IMR-90 (cell line): Measurements from ENCODE around the gene SLC25A33. TPM values are rescaled to one million over a fixed set of nuclear protein-coding genes. Genes with fewer than 3 reads are reported as not detected.

Experiments
- ATAC-seq: fragments of 200-7000 bp; cut with Tn5 transposase; 2 replicates; pipeline ENCODE4 v1.9.1; 2020; ENCODE audit warnings: low read depth, mild to moderate bottlenecking, moderate library complexity
- BruUV-seq: library from RNA; stranded (reverse); fragments of 400-500 nt; replicated peaks from 2 replicates; lab custom pipeline; 2021; lab: Mats Ljungman, UMichigan
- CTCF ChIA-PET: fragments of 300-600 bp; formaldehyde crosslinking; extraction: SDS; loops from one replicate; lab custom pipeline; 2021; ENCODE audit warnings: antibody characterized with exemption; lab: Yijun Ruan, JAX
- POLR2A ChIA-PET: fragments of 300-600 bp; sonication (Branson Sonifier 250); formaldehyde crosslinking; loops from one replicate; lab custom pipeline; 2022; ENCODE audit warnings: antibody characterized with exemption; ENCODE audit not compliant: unreplicated experiment; lab: Charles Lee
- DNase-seq: peaks from one replicate; pipeline ENCODE4 v3.0.0; 2013
- H2AFZ ChIP-seq: replicated peaks from 2 replicates; pipeline ENCODE3; 2013; ENCODE audit warnings: low read length, mild to moderate bottlenecking; ENCODE audit not compliant: poor library complexity
- H2AK5ac ChIP-seq: 2 replicates; pipeline ENCODE4 v1.6.1; 2013; ENCODE audit warnings: low read depth, low read length, inconsistent platforms
- H2AK9ac ChIP-seq: replicated peaks from 2 replicates; pipeline ENCODE3; 2013; ENCODE audit warnings: mild to moderate bottlenecking, low read depth, low read length, moderate library complexity; ENCODE audit not compliant: poor library complexity
- H2BK120ac ChIP-seq: 2 replicates; pipeline ENCODE4 v1.6.1; 2013; ENCODE audit warnings: low read depth, low read length, inconsistent platforms
- H2BK15ac ChIP-seq: 3 replicates; pipeline ENCODE4 v1.6.1; 2013; ENCODE audit warnings: low read depth, low read length, inconsistent platforms
- H2BK20ac ChIP-seq: 2 replicates; pipeline ENCODE4 v1.6.1; 2013; ENCODE audit warnings: low read depth, mild to moderate bottlenecking, inconsistent platforms, low read length, moderate library complexity
- H2BK5ac ChIP-seq: 2 replicates; pipeline ENCODE4 v1.6.1; 2013; ENCODE audit warnings: mild to moderate bottlenecking, low read depth, low read length, inconsistent platforms; ENCODE audit not compliant: poor library complexity, severe bottlenecking
- H3K14ac ChIP-seq: replicated peaks from 2 replicates; pipeline ENCODE4 v1.6.1; 2013; ENCODE audit warnings: low read depth, low read length, inconsistent platforms
- H3K18ac ChIP-seq: 2 replicates; pipeline ENCODE4 v1.6.1; 2013; ENCODE audit warnings: low read depth, low read length, control low read depth
- H3K23ac ChIP-seq: 2 replicates; pipeline ENCODE4 v1.6.1; 2013; ENCODE audit warnings: low read depth, low read length, inconsistent platforms
- H3K27ac ChIP-seq: 2 replicates; pipeline ENCODE4 v1.5.1; 2013; ENCODE audit warnings: mild to moderate bottlenecking, control low read depth, low read length; ENCODE audit not compliant: insufficient read depth
- H3K27me3 ChIP-seq: 2 replicates; pipeline ENCODE4 v1.6.1; 2013; ENCODE audit warnings: low read length; ENCODE audit not compliant: control insufficient read depth, insufficient read depth
- H3K36me3 ChIP-seq: 2 replicates; pipeline ENCODE4 v1.6.1; 2013; ENCODE audit warnings: low read length, mixed read lengths; ENCODE audit not compliant: control insufficient read depth, insufficient read depth
- H3K4ac ChIP-seq: 2 replicates; pipeline ENCODE4 v1.6.1; 2013; ENCODE audit warnings: low read depth, low read length, inconsistent platforms
- H3K4me1 ChIP-seq: 2 replicates; pipeline ENCODE4 v1.6.1; 2013; ENCODE audit warnings: low read length, mixed read lengths; ENCODE audit not compliant: control insufficient read depth, insufficient read depth
- H3K4me2 ChIP-seq: 2 replicates; pipeline ENCODE4 v1.6.1; 2013; ENCODE audit warnings: low read depth, mild to moderate bottlenecking, control low read depth, low read length, moderate library complexity
- H3K4me3 ChIP-seq: 2 replicates; pipeline ENCODE4 v1.5.1; 2013; ENCODE audit warnings: low read depth, mild to moderate bottlenecking, control low read depth, low read length, moderate library complexity; ENCODE audit not compliant: insufficient read depth
- H3K56ac ChIP-seq: 2 replicates; pipeline ENCODE4 v1.6.1; 2013; ENCODE audit warnings: low read length, inconsistent platforms; ENCODE audit not compliant: insufficient read depth; ENCODE audit errors: extremely low read depth
- H3K79me1 ChIP-seq, 2 experiments: 2 replicates each; pipeline ENCODE4 v1.6.1; 2013; ENCODE audit warnings: low read length in 2 of 2, inconsistent platforms in 1 of 2, low read depth in 1 of 2
- H3K9ac ChIP-seq: 2 replicates; pipeline ENCODE4 v1.6.1; 2013; ENCODE audit warnings: low read depth, low read length, control low read depth
- H3K9me1 ChIP-seq: 2 replicates; pipeline ENCODE4 v1.6.1; 2013; ENCODE audit warnings: low read length, inconsistent platforms; ENCODE audit not compliant: insufficient read depth
- H3K9me3 ChIP-seq: 2 replicates; pipeline ENCODE4 v1.6.1; 2013; ENCODE audit warnings: low read length; ENCODE audit not compliant: control insufficient read depth, insufficient read depth
- H4K20me1 ChIP-seq: 2 replicates; pipeline ENCODE4 v1.6.1; 2013; ENCODE audit warnings: low read length, inconsistent platforms; ENCODE audit not compliant: insufficient read depth
- H4K5ac ChIP-seq: 2 replicates; pipeline ENCODE4 v1.6.1; 2013; ENCODE audit warnings: mild to moderate bottlenecking, low read depth, low read length, control low read depth
- H4K8ac ChIP-seq, 2 experiments: 2 replicates each; pipeline ENCODE4 v1.6.1; 2013; ENCODE audit warnings: low read depth in 2 of 2, low read length in 2 of 2, control low read depth in 1 of 2, inconsistent platforms in 1 of 2
- H4K91ac ChIP-seq: 2 replicates; pipeline ENCODE4 v1.6.1; 2013; ENCODE audit warnings: low read depth, low read length, inconsistent platforms; ENCODE audit not compliant: insufficient read depth
- CEBPB ChIP-seq: IDR thresholded peaks from 2 replicates; pipeline ENCODE4 v1.6.1; 2012; ENCODE audit warnings: low read depth, low read length, improper control_type of control experiment
- WGBS, 2 experiments: methylation state at CpG; one replicate each; pipeline versions ENCODE4 v1.1.5 to v1.1.7; 2013; ENCODE audit warnings: missing lambda C conversion rate in 2 of 2; ENCODE audit not compliant: insufficient read length in 1 of 2; ENCODE audit errors: extremely low coverage in 2 of 2; 5-methylcytosine and 5-hydroxymethylcytosine counted together
- dilution Hi-C: fragments of 300-500 bp; cut with HindIII; formaldehyde crosslinking; loops from one replicate; pipeline ENCODE4 v1.14.3; 2018; ENCODE audit warnings: low sequenced_read_pairs; ENCODE audit not compliant: unreplicated experiment
- in situ Hi-C: fragments of 300-500 bp; cut with MboI; formaldehyde crosslinking; loops from 3 replicates; pipeline ENCODE4 v1.14.3; 2019; ENCODE audit warnings: low sequenced_read_pairs, inconsistent platforms, mixed read lengths
- intact Hi-C: fragments of 100-400 bp; cut with micrococcal nuclease; formaldehyde crosslinking; loops from 2 replicates; pipeline ENCODE4 v1.10.0; 2022
- polyA plus RNA-seq, 3 experiments: library from polyadenylated mRNA; depleted of rRNA; stranded (reverse); fragments of >200 nt; gene quantifications; 2 replicates each; pipeline ENCODE4 v1.2.3, GENCODE V29; 2012; ENCODE audit warnings: low replicate concordance in 1 of 3
- total RNA-seq: library from RNA; depleted of rRNA; stranded (reverse); fragments of >200 nt; gene quantifications from 2 replicates; pipeline ENCODE4 v1.2.3, GENCODE V29; 2012
- TF ChIP-seq, protein P1 (sequence below): fragments of 150-350 bp; IDR thresholded peaks from 2 replicates; pipeline ENCODE4 v1.6.1; 2017; ENCODE audit warnings: mild to moderate bottlenecking, antibody characterized with exemption, low read length, low read depth

The SLC25A33 gene
- total and polyA plus RNA-seq, 2 of the 4 experiments (the other 2 are of a cell fraction): 2.5 to 3.0 TPM

DNA sequence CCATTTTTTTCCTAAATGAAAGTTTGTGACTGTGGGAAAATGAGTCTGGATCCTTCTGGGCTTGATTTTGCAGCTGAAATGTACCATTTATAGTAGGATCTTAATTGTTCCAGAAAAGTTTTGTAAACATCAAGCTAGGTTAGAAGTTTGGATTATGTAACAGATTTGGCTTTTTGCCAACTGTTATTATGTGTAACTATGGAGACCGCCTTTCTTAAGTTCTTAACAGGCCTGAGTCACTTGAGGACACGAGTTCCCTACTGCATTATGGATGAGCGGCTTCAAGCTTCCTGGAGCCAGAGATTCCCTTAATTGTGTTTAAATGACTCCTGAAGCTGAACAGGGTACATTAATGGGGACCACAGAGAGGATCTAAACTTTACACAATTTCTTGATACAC lies 22.2 kb downstream of the SLC25A33 start:
- POLR2A ChIA-PET: no interaction called here
- H3K56ac ChIP-seq: no peak overlapping the region
- no CpG with 5 or more reads among the region's 3 CpGs for WGBS, 2 experiments
- H3K4ac ChIP-seq: no peak overlapping the region
- H2AK9ac ChIP-seq: no peak overlapping the region
- no peak overlapping the region for H3K18ac ChIP-seq
- no peak overlapping the region for H3K14ac ChIP-seq
- H3K4me3 ChIP-seq: no peak overlapping the region
- intact Hi-C loops: no loop called here
- H3K4me1 ChIP-seq: no peaks in the 10 kb centered on the region
- H3K23ac ChIP-seq: no peak overlapping the region
- no peak overlapping the region for H4K5ac ChIP-seq
- no peaks in the 10 kb centered on the region for H3K9me3 ChIP-seq
- H3K4me2 ChIP-seq: no peak overlapping the region
- CTCF ChIA-PET: interaction anchor here (0.6 to 0.7 kb wide), 2 partner anchors 33 to 55 kb away, joined by 3 to 4 read pairs; no protein-coding TSS in a partner anchor
- no peak overlapping the region for H2AK5ac ChIP-seq
- H3K9ac ChIP-seq: no peak overlapping the region; the same call in 1 of the 2 replicates
- no peaks in the 10 kb centered on the region for H3K27me3 ChIP-seq
- H3K36me3 ChIP-seq: peaks cover 4% of the 10 kb centered on the region
- H4K8ac ChIP-seq: no peak overlapping the region
- H3K9me1 ChIP-seq: peaks cover 4% of the 10 kb centered on the region; the same call in 1 of the 2 replicates
- no peak overlapping the region for H2AFZ ChIP-seq
- ATAC-seq: peak; percentile 75
- H2BK15ac ChIP-seq: no peak overlapping the region
- no peak overlapping the region for H2BK120ac ChIP-seq
- dilution Hi-C loops: no loop called here
- H2BK20ac ChIP-seq: no peak overlapping the region
- no peaks in the 10 kb centered on the region for H4K20me1 ChIP-seq
- H3K79me1 ChIP-seq: peaks cover 0 to 13% of the 10 kb centered on the region in 2 experiments; a peak in 2 of 4 replicates
- in situ Hi-C loops: no loop called here
- no peak overlapping the region for H2BK5ac ChIP-seq
- H3K27ac ChIP-seq: no peak overlapping the region
- no peak overlapping the region for H4K91ac ChIP-seq
- TF ChIP-seq CEBPB: peak; percentile 39; the same call in 1 of the 2 replicates
- TF ChIP-seq, protein P1, sequence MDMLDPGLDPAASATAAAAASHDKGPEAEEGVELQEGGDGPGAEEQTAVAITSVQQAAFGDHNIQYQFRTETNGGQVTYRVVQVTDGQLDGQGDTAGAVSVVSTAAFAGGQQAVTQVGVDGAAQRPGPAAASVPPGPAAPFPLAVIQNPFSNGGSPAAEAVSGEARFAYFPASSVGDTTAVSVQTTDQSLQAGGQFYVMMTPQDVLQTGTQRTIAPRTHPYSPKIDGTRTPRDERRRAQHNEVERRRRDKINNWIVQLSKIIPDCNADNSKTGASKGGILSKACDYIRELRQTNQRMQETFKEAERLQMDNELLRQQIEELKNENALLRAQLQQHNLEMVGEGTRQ: no peak
- DNase-seq: peak; percentile 92
- no TSS peak for BruUV-seq
